Stimulated activated CD8-positive, alpha-beta memory T cell treated with anti-CD3 and anti-CD28 coated beads, Interleukin-7, amount 100 ng/mL, for 48 hours (primary cell): Measurements from ENCODE around the gene SLC6A18.

ENCODE experiments used
- DNase-seq, 2 donors: peaks; one replicate each; pipeline ENCODE4 v3.0.0-alpha.2; 2020; ENCODE audit warnings: low read depth in 1 of 2; ENCODE audit errors: extremely low read depth in 1 of 2

Gene SLC6A18, protein sequence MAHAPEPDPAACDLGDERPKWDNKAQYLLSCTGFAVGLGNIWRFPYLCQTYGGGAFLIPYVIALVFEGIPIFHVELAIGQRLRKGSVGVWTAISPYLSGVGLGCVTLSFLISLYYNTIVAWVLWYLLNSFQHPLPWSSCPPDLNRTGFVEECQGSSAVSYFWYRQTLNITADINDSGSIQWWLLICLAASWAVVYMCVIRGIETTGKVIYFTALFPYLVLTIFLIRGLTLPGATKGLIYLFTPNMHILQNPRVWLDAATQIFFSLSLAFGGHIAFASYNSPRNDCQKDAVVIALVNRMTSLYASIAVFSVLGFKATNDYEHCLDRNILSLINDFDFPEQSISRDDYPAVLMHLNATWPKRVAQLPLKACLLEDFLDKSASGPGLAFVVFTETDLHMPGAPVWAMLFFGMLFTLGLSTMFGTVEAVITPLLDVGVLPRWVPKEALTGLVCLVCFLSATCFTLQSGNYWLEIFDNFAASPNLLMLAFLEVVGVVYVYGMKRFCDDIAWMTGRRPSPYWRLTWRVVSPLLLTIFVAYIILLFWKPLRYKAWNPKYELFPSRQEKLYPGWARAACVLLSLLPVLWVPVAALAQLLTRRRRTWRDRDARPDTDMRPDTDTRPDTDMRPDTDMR

DNA sequence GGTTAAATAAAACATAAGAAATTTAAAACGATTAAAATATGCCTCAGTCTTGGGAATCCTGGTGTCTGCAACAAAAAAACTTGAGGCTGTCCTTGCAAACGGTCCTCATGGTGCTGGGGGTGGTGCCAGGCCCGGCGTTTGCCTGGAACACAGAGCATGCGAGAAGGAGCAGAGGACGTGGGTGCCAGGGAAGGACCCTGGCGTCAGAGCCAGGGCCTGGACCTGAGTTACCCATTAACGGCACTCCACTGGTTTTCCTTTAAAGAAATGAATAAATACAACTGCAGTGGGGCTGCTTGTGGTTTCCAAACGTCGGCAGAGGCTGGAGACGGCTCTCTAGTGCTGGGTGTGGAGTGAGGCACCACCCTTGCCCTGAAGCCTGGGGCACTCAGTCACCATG, at the start of gene SLC6A18:
TSS of gene SLC6A18 (plus strand) at position 301 of the 400 bp plus-strand sequence. CDS start at position 398, 97 bp downstream.
- DNase-seq: no peak

GRCh38 chr5:1175801-1176472, 49.2 kb upstream of the SLC6A18 start:
- no peak for DNase-seq

DNA sequence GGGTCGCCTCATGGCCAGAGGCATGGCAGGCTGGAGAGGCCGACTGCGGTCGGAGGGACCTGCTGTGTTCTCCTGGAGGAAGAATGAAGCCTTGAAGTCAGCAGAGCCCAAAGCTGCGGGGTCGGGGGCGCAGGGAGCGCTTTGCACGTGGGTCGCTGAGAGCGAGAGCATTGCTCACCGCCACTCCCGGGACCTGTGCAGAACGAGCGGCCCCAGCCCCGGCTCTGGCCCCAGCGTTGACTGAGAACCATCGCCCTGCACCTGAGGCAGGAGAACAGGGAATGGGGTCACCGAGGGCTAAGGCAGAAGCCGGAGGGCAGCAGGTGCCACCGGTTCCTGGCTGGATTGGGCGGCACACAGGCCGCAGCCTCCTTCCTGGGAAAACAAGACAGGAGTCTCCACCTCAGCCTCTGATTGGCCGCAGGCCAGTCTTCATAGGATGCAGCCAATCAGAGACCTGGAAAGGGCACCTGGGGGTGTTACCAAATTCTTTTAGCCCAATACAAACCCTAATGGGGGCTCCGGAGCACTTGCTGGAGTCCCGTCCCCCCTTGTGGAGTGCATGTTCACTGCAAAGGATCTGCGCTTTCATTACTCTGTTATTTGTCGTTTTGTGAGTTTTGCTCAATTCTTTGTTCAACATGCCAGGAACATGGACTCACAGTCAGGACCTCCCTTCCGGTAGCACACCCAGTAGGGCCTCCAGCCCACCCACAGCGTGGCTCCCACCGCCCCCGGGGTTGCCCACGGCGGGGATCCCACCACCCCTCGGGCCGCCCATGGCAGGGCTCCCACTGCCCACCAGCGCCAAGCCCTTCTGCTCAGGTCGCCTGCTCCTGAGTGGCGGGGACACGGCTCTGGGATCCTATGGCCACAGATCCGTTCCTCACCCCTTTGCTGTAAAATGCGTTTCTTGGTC, 48.4 kb upstream of the SLC6A18 start:
- no peak for DNase-seq

- no peak for DNase-seq
Observed at GRCh38 chr5:1177826-1178528, 47.2 kb upstream of the SLC6A18 start.

DNA sequence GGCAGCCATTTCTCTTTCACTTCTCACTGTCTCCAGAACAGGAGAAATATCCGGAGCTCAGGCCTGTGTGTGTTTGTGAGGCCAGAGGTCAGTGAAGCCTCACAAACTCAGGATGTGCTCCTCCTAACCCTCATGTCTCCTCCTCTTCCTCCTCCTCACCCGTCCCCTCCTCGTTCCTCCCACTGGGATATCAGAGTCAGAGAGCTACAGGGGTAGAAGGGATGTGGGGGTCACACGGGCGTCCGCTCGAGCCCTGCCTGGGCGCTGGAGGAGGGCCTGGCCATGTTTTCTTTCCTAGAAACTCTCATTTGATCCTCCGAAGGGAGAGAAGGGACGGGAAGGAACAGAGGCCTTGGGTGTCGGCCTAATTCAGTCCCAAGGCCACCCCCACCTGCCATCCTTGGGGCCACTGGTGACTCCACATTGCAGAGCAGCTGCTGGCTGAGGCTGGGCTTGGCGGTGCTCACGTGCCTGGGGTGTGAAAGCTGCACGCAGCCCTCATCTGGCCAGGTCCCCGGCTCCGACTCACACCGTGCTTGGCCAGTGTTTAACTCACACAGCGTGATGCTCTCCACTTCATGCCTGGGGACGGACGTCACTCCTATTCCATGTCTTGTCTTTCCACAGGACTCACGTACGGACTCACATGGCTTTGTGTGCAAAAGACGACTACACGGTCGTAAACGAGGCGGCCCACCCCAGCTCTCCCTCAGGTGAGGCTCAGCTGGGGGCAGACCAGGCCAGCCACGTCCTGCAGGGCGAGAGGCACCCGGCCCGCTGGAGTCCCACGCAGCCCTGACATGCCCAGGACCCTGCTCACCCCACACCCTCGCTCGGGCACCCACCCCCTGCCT, 46.4 kb upstream of the SLC6A18 start:
- DNase-seq: no peak

DNA sequence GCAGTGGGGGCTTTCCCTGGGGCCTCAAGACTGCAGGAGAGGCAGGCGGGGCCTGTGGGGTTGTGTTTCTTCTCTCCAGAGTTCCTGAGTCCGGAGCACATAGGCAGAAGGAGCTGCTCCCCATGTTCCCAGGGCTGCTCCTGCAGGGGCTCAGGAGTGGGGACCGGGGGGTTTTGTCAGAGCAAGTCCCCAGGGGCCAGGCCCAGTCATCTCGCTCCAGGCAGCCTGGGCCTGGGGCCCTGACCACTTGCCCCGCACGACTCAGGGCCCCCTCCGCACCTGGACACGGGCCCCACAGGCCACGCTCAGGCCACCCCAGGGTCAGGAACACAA, 45.8 kb upstream of the SLC6A18 start:
- no peak for DNase-seq

DNA sequence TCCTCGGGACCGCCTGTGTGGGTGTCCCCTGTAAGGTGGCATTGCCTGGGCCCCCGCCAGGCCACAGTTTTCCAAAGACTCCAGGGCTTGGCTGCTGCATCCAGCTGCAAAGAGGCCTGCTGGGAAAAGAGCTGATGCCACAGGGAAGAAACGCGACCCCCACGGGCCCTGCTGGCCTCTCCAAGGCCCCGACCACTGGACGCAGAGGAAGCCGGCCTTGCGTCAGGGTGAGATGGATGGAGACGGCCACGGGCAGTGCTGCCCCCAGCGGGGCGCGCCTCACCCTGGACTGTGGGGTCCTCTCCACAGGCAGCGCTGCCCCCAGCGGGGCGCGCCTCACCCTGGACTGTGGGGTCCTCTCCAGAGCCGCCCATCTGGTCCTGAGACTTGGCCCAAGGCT, 45.1 kb upstream of the SLC6A18 start:
- no peak for DNase-seq

DNA sequence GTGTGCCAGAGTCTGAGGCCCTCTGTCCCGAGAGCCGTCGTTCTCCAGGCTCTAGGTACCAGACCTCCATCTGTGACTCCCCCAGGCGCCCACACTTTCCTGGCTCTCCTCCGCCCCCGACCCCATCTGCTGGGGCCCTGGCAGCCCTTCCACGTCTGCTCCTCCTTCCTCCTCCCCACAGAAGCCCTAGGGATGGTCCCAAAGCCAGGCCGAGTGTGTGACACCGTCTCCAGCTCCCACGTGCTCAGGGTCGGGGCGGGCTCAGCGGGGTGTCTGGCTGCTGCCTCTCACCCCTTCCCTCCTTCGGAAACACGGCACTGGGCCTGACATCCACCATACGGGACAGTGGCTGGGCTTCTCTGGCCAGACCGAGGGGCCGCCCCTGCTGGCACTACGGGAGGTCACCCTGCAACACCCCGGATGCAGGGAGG, 44.3 kb upstream of the SLC6A18 start:
- DNase-seq: no peak

- DNase-seq: no peak
Observed at GRCh38 chr5:1181451-1182359, 43.5 kb upstream of the SLC6A18 start.

- no peak for DNase-seq
Observed at GRCh38 chr5:1182360-1182632, 42.9 kb upstream of the SLC6A18 start.

- no peak for DNase-seq
Observed at GRCh38 chr5:1182633-1183423, 42.4 kb upstream of the SLC6A18 start.

GRCh38 chr5:1183424-1184162, 41.6 kb upstream of the SLC6A18 start:
- no peak for DNase-seq

DNA sequence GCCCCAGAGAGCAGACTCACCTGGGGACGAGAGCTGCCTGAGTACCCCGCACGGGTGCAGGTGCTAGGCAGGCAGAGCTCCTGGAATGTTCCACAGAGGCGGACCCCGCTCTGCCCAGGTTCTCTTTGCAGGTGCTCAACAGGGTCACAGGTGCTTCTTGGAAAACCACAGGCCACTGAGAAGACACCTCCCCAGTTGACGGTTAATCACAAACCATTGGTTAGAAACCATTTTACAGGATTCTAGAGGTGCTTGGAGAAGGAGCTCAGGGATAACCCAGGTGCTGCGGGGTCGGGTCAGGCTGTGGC, 41.1 kb upstream of the SLC6A18 start:
- DNase-seq: no peak

DNA sequence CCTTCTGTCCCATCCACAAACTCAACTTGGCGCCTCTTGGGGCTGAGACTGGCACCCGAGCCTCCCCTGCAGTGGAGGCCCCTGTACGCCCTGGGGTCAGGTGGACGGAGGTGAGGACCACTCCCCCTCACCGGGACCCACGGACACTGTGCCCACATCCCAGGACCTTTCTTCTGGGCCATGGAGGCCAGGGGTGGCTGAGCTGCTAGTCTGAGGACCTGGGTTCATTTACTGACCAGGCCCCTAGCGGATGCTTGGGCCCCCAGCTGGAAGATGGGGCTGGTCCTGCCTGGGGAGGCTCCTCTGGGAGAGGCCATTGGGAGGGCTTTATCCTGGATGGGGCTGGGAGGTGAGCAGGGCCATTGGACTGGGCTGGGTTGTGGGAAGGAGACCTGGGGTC, 40.7 kb upstream of the SLC6A18 start:
- DNase-seq: no peak

- DNase-seq: no peak
Observed at GRCh38 chr5:1185038-1185627, 40.0 kb upstream of the SLC6A18 start.

GRCh38 chr5:1185629-1186350, 39.4 kb upstream of the SLC6A18 start:
- no peak for DNase-seq
